OCI-LY1 (cell line): ENCODE results near the gene SDK2.

Experiments
- H2AFZ ChIP-seq: fragments of 200-600 bp; sonication (generic), shearing (Covaris generic); 2 replicates; pipeline ENCODE4 v1.6.0; 2014; ENCODE audit warnings: antibody characterized with exemption, mild to moderate bottlenecking, low read length
- H3F3A ChIP-seq: fragments of 200-600 bp; sonication (generic), shearing (Covaris generic); 2 replicates; pipeline ENCODE4 v1.6.0; 2014; ENCODE audit warnings: mild to moderate bottlenecking, antibody characterized with exemption, low read length, moderate library complexity; ENCODE audit not compliant: insufficient read depth
- H3K27ac ChIP-seq: fragments of 200-600 bp; sonication (generic); 2 replicates; pipeline ENCODE4 v1.5.1; 2014; ENCODE audit warnings: low read length, mixed run types, mild to moderate bottlenecking, low read depth; ENCODE audit not compliant: poor library complexity, severe bottlenecking
- H3K27me3 ChIP-seq: fragments of 200-600 bp; sonication (generic); 2 replicates; pipeline ENCODE4 v1.6.0; 2014; ENCODE audit warnings: antibody characterized with exemption, mild to moderate bottlenecking, low read length, moderate library complexity; ENCODE audit not compliant: insufficient read depth
- H3K36me3 ChIP-seq: fragments of 200-600 bp; sonication (generic); 2 replicates; pipeline ENCODE4 v1.6.1; 2014; ENCODE audit warnings: mild to moderate bottlenecking, antibody characterized with exemption, low read length, moderate library complexity, mixed read lengths; ENCODE audit not compliant: insufficient read depth
- H3K4me1 ChIP-seq: fragments of 200-600 bp; sonication (generic); 2 replicates; pipeline ENCODE4 v1.5.1; 2014; ENCODE audit warnings: mild to moderate bottlenecking, low read length, moderate library complexity; ENCODE audit not compliant: insufficient read depth, severe bottlenecking
- H3K4me2 ChIP-seq: fragments of 200-600 bp; sonication (generic), shearing (Covaris generic); 2 replicates; pipeline ENCODE4 v1.6.1; 2014; ENCODE audit warnings: low read length
- H3K4me3 ChIP-seq: fragments of 200-600 bp; sonication (generic); 2 replicates; pipeline ENCODE4 v1.5.1; 2014; ENCODE audit warnings: low read length, low read depth, mild to moderate bottlenecking, mixed read lengths; ENCODE audit not compliant: poor library complexity, severe bottlenecking
- H3K79me2 ChIP-seq: fragments of 200-600 bp; shearing (Covaris generic); 2 replicates; pipeline ENCODE4 v1.6.1; 2016; ENCODE audit warnings: mixed run types, low read length, mixed read lengths; ENCODE audit not compliant: insufficient read depth
- H3K9ac ChIP-seq: fragments of 200-600 bp; sonication (generic), shearing (Covaris generic); 2 replicates; pipeline ENCODE4 v1.6.1; 2014; ENCODE audit warnings: mild to moderate bottlenecking, low read length, mixed read lengths
- H3K9me2 ChIP-seq: fragments of 200-600 bp; sonication (generic), shearing (Covaris generic); 2 replicates; pipeline ENCODE4 v1.6.1; 2014; ENCODE audit warnings: low read depth, mild to moderate bottlenecking, low read length, mixed read lengths
- H3K9me3 ChIP-seq: fragments of 200-600 bp; shearing (Covaris generic); 2 replicates; pipeline ENCODE4 v1.6.1; 2014; ENCODE audit warnings: low read length, mixed read lengths
- H4K20me1 ChIP-seq: fragments of 200-600 bp; sonication (generic), shearing (Covaris generic); 2 replicates; pipeline ENCODE4 v1.6.0; 2016; ENCODE audit warnings: mild to moderate bottlenecking, low read length; ENCODE audit not compliant: insufficient read depth
- EZH2 ChIP-seq: fragments of 200-600 bp; sonication (generic), shearing (Covaris generic); IDR thresholded peaks from 2 replicates; pipeline ENCODE4 v1.8.0; 2017; ENCODE audit warnings: borderline replicate concordance, mixed run types, mild to moderate bottlenecking, antibody characterized with exemption, low read length, moderate library complexity, mixed read lengths
- TF ChIP-seq, protein P1 (sequence below): fragments of 200-600 bp; sonication (generic), shearing (Covaris generic); IDR thresholded peaks from 2 replicates; pipeline ENCODE4 v1.5.1; 2017; ENCODE audit warnings: mild to moderate bottlenecking, antibody characterized with exemption, low read length, moderate library complexity, mixed read lengths

The SDK2 gene

GRCh38 chr17:73622381-73622780 is 21.9 kb downstream of the SDK2 start:
- H3K36me3 ChIP-seq: no peaks in the 10 kb centered on the region
- H4K20me1 ChIP-seq: no peaks in the 10 kb centered on the region
- H3K4me2 ChIP-seq: no peak overlapping the region
- H3K27ac ChIP-seq: no peak overlapping the region
- H2AFZ ChIP-seq: no peak overlapping the region
- no peak overlapping the region for H3K4me3 ChIP-seq
- no peaks in the 10 kb centered on the region for H3K9me3 ChIP-seq
- TF ChIP-seq, protein P1, sequence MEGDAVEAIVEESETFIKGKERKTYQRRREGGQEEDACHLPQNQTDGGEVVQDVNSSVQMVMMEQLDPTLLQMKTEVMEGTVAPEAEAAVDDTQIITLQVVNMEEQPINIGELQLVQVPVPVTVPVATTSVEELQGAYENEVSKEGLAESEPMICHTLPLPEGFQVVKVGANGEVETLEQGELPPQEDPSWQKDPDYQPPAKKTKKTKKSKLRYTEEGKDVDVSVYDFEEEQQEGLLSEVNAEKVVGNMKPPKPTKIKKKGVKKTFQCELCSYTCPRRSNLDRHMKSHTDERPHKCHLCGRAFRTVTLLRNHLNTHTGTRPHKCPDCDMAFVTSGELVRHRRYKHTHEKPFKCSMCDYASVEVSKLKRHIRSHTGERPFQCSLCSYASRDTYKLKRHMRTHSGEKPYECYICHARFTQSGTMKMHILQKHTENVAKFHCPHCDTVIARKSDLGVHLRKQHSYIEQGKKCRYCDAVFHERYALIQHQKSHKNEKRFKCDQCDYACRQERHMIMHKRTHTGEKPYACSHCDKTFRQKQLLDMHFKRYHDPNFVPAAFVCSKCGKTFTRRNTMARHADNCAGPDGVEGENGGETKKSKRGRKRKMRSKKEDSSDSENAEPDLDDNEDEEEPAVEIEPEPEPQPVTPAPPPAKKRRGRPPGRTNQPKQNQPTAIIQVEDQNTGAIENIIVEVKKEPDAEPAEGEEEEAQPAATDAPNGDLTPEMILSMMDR: no peak
- no peak for TF ChIP-seq EZH2
- H3K9ac ChIP-seq: no peak overlapping the region
- H3K9me2 ChIP-seq: no peaks in the 10 kb centered on the region
- H3K4me1 ChIP-seq: no peaks in the 10 kb centered on the region
- H3K27me3 ChIP-seq: no peaks in the 10 kb centered on the region; the same call in 1 of the 2 replicates
- no peaks in the 10 kb centered on the region for H3F3A ChIP-seq
- H3K79me2 ChIP-seq: no peaks in the 10 kb centered on the region

DNA sequence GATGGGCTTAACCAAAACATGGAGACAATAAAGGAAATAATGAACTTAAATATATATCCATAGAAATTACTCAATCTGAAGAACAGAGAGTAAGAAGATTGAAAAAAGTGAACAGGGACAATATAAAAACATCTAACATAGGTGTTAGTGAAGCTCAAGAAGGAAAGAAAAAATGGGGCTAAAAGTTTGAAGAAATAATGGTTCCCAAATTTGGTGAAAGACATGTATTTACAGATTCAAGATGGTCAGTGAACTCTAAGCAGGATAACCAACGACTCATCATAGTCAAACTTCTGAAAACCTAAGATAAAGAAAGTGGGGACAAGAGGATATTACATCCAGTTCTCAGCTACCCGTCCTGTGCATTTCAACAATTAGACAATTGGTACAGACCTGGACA is 22.6 kb downstream of the SDK2 start:
- no peak overlapping the region for H2AFZ ChIP-seq
- no peak for TF ChIP-seq EZH2
- TF ChIP-seq, protein P1: no peak
- no peaks in the 10 kb centered on the region for H4K20me1 ChIP-seq
- no peaks in the 10 kb centered on the region for H3K79me2 ChIP-seq
- H3K4me2 ChIP-seq: no peak overlapping the region
- H3K4me1 ChIP-seq: no peaks in the 10 kb centered on the region
- H3K9ac ChIP-seq: no peak overlapping the region
- no peak overlapping the region for H3K27ac ChIP-seq
- H3K27me3 ChIP-seq: no peaks in the 10 kb centered on the region; the same call in 1 of the 2 replicates
- H3K9me3 ChIP-seq: no peaks in the 10 kb centered on the region
- H3K9me2 ChIP-seq: no peaks in the 10 kb centered on the region
- no peaks in the 10 kb centered on the region for H3F3A ChIP-seq
- no peaks in the 10 kb centered on the region for H3K36me3 ChIP-seq
- no peak overlapping the region for H3K4me3 ChIP-seq

GRCh38 chr17:73620414-73620813 is 23.8 kb downstream of the SDK2 start:
- no peaks in the 10 kb centered on the region for H3K9me2 ChIP-seq
- no peaks in the 10 kb centered on the region for H3F3A ChIP-seq
- H2AFZ ChIP-seq: no peak overlapping the region
- TF ChIP-seq, protein P1: no peak
- no peak for TF ChIP-seq EZH2
- no peaks in the 10 kb centered on the region for H3K4me1 ChIP-seq
- no peak overlapping the region for H3K4me2 ChIP-seq
- no peaks in the 10 kb centered on the region for H3K79me2 ChIP-seq
- H3K9ac ChIP-seq: no peak overlapping the region
- no peak overlapping the region for H3K27ac ChIP-seq
- H3K9me3 ChIP-seq: no peaks in the 10 kb centered on the region
- H3K27me3 ChIP-seq: no peaks in the 10 kb centered on the region; the same call in 1 of the 2 replicates
- no peak overlapping the region for H3K4me3 ChIP-seq
- no peaks in the 10 kb centered on the region for H4K20me1 ChIP-seq
- H3K36me3 ChIP-seq: no peaks in the 10 kb centered on the region
